Stimulated activated CD8-positive, alpha-beta memory T cell treated with anti-CD3 and anti-CD28 coated beads, Interleukin-12 subunit alpha, Interleukin-12 subunit beta, amount 100 ng/mL, for 1 hour (primary cell): ENCODE measurements around the gene AGXT2.

ENCODE experiments used
- DNase-seq: peaks from one replicate; pipeline ENCODE4 v3.0.0-alpha.2; 2020; ENCODE audit warnings: low read depth

The AGXT2 gene

GRCh38 chr5:34959323-34959722 lies 88.4 kb downstream of the AGXT2 start:
- DNase-seq: no peak

- DNase-seq: no peak
Measured at GRCh38 chr5:34957857-34958690, 89.7 kb downstream of the AGXT2 start.

- no peak for DNase-seq
Measured at GRCh38 chr5:34957321-34957720, 90.4 kb downstream of the AGXT2 start.
